Choroid plexus epithelial cell (primary cell): ENCODE results near the gene BOLA2.
"Not testable (repeated sequence)": the region's sequence is repeated elsewhere in the genome, so short reads cannot be mapped to it uniquely, and the experiment has no call there.

Experiments
- DNase-seq: peaks from one replicate; pipeline ENCODE4 v3.0.0-alpha.2; 2010; ENCODE audit warnings: low read depth
- H3K4me3 ChIP-seq: 2 replicates; pipeline ENCODE4 v1.5.1; 2011; ENCODE audit warnings: low read depth, mild to moderate bottlenecking, control low read depth, low read length, moderate library complexity

BOLA2 gene

DNA sequence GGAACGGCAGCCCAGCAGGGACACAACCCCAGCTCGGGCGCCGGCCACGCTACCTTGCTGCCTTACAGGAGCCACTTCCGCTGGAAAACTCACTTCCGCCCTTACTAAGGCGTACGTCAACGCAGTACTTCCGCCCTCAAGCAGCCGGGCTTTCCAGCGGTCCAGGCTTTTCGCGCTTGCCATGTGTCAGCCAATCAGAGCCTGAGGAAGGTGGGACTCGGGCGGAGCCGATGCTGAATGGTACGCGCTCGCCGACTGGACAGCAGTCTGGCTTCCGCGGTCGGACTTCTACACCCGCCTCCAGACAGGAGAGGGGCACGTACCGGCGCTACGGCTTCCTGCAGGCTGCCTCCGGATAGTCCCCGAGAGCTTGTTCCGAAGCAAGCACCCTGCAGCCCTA lies at the start of gene BOLA2, which contains the start of gene SLX1B:
TSS of gene BOLA2 (minus strand) at position 83 of the 400 bp plus-strand sequence. CDS start 98 bp downstream, outside the sequence.
TSS of gene SLX1B (plus strand) at position 265 of the 400 bp plus-strand sequence.
- not testable (repeated sequence) for H3K4me3 ChIP-seq, DNase-seq

DNA sequence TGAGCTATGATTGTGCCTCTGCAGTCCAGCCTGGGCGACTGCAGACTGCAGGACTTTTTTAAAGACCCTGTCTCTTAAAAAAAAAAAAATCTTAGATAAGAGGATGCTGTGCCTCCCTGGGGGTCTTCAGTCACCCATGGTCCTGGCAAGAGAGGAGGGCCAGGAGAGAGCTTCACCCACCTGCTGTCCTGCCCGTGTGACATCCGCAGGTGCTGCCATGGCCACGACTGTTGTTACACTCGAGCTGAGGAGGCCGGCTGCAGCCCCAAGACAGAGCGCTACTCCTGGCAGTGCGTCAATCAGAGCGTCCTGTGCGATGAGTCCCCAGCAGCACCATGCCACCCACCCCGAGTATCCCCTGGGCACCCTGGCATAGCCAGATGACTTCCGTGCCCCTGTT lies 28.1 kb upstream of the BOLA2 start:
- DNase-seq, H3K4me3 ChIP-seq: not testable (repeated sequence)

DNA sequence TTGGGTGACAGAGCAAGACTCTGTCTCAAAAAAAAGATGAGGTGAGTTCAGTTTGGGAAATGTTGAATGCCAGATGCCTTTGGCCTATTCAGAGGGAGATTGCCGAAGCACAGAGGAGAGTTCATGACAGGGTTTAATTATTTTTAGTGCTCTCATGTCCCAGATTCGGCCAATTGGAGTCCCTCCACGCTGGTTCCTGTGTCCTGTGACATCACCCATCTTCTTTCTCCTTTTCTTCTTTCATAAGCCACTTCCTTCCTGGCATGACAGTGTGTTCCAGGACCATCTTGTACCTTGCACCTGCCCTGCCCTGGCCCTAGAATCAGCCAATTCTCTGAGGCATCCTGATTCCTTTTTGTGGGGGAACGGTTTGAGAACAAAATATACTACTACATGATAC lies 17.9 kb upstream of the BOLA2 start:
- not testable (repeated sequence) for H3K4me3 ChIP-seq, DNase-seq

DNA sequence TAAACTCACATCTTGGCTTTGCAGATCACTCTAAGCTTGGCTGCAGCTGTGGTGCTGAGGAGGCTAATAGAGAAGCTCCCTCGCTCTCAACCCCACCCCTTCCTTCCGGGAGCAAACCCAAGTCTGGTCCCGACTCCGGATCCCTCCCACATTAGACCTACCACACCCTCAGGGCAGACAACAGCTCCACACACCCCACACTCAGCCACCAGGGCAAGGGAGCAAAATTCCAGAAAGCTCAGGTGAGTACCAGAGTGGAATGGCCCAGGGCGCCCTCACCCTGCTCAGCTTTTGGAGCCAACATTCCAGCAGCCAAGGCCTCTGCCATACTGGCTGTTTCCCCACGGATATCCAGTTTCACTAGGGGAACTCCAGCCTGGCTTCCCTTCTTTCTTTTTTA lies 15.5 kb upstream of the BOLA2 start:
- not testable (repeated sequence) for H3K4me3 ChIP-seq, DNase-seq

DNA sequence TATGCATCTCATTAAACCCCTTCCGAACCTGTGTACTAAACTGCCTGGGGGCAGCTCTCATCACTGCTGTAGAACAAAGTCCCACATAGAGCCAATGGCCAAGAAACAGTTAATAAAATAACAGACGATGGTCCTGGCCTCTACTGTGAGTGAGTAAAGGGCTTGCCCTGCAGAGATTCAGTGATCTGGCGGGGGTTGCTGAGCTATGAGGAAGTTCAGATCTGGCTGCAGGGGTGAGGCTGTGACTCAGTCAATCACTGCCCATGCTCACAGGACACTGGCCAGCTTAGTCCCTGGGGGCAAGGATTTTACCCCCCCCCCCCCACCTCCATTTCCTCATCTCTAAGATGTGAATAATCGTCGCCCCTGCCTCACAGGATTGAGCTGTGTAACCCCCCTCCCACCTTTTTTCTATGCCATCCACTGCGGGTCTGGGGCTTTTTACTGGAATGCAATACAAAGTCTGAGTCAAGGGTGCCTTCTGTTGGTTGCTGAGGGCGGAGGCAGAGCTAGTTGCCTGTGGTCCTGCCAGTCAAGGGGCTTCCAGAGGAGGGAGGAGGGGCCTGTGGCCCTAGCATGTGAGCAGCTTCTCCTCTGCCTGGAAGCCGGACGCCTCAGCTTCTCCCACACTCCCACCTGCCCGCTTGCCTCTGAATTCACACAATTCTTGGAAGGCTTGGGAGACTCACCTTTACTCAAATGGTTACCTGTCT lies 13.7 kb upstream of the BOLA2 start:
- not testable (repeated sequence) for DNase-seq, H3K4me3 ChIP-seq

DNA sequence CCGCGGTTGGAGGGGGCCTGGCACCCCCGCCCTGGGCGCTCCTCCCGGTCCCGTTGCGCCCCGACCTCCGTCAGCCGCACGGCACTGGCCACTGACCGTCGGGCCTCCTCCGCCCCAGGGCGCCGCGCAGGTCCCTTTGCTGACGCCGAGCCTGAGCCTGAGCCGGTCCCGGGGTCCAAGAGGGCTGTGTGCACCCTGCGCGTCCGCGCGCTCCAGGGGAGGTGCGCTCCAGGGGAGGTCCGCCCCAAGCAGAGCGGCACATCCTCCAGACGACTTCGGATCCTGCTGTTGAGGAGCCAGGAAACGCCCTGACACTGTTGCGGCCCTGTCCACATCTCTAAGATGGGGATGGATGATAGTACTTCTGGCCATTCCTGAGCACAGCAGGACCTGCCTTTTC lies 12.8 kb upstream of the BOLA2 start:
- DNase-seq, H3K4me3 ChIP-seq: not testable (repeated sequence)

DNA sequence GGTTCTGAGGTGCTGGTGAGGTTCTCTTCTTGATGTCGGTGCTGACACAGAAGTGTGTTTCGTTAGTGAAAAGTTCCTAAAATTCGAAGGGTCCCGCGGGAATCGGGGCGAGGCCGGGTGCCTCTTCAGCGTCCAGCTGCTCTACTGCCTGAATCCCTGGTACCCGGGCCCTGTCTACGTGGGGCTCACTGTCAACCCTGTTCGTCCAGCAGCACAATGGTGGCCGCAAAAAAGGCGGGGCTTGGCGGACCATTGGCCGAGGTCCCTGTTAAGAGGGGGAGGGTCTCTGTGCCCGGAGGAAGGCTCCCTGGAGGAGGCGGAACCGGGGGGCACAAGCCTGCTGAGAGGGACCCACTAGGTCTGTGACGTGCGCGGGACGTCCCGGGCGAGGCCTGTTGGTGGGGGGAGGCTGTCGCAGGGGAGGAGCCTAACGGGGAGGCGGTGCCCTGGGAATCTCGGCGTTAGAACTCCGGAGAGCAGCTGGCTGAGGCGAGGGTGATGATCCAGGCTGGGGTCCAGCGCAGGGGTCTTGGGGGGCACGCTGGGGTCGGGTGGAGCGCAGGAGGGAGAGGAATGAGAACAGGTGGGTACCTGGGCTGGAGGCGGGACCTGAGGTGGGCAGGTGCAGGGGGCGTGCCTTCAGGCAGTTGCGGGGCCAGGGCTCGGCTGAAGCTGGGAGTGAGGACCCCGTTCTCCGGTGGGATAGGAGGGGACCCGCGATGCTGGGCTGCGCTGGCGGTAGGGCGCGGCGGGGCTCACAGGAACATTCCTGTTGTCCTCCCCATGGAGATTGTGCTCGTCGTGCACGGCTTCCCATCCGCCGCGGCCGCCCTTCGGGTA lies 12.1 kb upstream of the BOLA2 start:
- not testable (repeated sequence) for DNase-seq, H3K4me3 ChIP-seq

DNA sequence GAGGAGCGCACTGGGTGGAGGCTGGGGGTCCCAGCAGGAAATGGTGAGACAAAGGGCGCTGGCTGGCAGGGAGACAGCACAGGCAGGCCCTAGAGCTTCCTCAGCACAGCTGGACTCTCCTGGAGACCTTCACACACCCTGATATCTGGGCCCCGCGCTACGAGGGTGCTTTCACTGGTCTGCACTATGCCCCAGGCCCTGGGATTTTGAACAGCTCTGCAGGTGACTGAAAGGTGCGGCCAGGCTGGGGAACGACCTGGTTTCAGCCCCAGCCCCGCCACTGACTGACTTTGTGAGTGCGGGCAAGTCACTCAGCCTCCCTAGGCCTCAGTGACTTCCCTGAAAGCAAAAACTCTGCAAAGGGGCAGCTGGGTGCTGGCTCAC lies 6.5 kb upstream of the BOLA2 start:
- DNase-seq, H3K4me3 ChIP-seq: not testable (repeated sequence)

DNA sequence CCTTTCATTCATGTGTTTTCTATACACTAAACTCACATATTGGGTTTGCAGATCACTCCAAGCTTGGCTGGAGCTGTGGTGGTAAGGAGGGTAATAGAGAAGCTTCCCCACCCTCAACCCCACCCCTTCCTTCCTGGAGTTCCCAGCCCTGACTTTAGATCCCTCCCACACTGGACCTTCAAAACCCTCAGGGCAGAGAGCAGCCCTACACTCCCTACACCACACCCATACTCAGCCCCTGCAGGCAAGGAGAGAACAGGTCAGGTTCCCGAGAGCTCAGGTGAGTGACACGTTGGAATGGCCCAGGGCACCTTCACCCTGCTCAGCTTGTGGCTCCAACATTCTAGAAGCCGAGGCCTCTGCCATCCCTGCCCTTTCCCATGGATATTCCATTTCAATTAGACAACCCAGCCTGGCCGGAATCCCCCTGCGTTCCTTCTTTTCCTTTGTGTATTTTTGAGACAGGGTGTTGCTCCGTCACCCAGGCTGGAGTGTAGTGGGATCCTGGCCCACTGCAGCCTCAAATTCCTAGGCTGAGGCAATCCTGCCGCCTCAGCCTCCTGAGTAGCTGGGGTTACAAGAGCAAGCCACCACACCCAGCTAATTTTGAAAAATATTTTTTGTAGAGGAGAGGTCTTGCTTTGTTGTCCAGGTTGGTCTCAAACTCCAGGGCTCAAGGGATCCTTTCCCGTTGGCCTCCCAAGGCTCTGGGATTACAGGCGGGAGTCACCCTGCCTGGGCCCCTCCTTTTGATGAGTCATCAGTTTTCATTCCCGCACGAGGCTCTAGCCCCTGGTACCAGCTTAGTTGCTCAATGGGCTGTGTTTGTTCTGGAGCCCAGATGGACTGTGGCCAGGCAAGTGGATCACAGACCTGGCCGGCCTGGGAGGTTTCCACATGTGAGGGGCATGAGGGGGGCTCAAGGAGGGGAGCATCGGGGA lies 5.8 kb upstream of the BOLA2 start, which contains the start of gene SULT1A4:
TSS of gene SULT1A4 (plus strand) at position 208 of the 941 bp plus-strand sequence. CDS start 1,473 bp downstream, outside the sequence.
- DNase-seq, H3K4me3 ChIP-seq: not testable (repeated sequence)

DNA sequence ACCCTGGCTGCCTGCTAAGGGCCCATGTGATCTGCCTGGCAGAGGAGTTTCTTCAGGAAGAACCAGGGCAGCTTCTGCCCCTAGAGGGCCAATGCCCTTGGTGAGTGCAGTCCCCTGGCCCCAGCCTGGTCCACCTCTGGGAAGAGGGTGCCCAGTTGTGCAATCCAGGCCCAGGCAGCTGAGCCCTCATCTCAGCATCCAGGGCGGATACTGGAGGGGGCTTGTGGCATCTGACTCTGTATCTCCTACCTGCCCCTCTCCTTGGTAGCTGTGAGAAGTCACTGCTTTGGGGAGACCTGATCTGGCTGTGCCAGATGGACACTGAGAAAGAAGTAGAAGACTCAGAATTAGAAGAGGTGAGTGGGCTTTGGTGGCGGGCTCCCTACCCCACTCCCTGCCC lies 3.5 kb upstream of the BOLA2 start:
- DNase-seq, H3K4me3 ChIP-seq: not testable (repeated sequence)

DNA sequence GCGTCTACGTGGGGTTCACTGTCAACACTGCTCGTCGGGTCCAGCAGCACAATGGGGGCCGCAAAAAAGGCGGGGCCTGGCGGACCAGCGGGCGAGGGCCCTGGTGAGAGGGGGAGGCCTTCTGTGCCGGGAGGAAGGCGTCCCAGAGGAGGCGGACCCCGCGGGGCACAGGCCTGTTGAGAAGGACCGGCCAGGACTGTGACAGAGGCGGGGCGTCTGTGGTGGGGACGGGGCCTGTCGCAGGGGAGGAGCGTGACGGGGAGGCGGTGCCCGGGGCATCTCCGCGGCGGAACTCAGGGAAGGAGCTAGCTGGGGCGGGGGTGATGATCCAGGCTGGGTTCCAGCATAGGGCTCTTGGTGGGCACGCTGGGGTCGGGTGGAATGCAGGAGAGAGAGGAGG lies 677 bp upstream of the BOLA2 start:
- DNase-seq, H3K4me3 ChIP-seq: not testable (repeated sequence)

DNA sequence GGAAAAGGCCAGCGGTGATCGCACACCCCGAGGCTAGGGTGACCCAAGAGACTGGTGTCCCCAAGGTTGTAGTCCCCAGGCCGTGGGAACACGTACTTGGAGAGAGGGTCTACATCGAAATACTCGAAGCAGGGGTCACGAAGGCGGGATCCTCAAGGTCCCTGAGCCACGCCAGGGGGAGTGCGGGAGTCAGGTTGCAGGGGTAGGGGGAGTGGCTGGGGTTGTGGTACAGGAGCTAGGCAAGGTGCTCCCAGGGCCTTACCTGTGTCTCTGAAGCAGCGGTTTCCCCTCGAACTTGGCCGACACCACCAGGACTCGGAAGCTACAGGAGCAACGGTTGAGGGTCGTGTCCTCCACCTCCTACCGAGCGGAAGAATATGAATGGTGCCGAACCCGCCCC lies 397 bp downstream of the BOLA2 start:
- DNase-seq, H3K4me3 ChIP-seq: not testable (repeated sequence)

DNA sequence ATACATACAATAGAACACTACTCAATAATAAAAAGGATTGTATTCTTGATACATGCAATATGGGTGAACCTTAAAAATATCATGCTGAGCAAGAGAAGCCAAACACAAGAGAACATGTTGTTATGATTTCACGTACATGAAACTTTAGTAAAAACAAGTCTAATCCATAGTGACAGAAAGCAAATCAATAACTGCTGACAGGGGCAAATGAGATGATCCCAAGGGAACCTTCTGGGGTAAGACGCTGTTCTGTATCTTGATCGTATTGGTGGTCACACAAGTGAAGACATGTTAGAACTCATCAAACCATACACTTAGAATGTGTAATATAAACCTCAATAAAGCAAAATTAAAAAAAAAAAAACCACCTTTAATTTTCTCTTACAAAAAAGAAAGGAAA lies 28.8 kb downstream of the BOLA2 start:
- DNase-seq, H3K4me3 ChIP-seq: not testable (repeated sequence)

DNA sequence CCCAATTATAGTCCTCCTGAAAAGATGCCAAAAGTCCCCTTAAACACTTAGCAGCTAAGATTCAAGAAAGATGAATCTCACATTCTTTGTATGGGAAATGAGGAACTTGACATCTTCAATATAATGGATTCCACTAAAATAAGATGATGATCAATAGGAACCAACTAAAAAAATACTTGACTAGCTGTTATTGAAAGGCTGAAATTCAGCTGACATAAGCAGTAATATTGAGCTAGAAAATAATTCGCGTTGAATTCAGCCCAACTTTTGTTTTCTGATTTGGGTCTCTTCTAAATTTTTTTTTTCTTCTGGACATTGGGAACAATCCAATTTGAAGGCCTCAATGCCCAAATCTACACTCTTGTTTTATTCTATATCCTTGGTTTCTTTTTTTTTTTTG lies 30.6 kb downstream of the BOLA2 start:
- DNase-seq: not testable (repeated sequence)

DNA sequence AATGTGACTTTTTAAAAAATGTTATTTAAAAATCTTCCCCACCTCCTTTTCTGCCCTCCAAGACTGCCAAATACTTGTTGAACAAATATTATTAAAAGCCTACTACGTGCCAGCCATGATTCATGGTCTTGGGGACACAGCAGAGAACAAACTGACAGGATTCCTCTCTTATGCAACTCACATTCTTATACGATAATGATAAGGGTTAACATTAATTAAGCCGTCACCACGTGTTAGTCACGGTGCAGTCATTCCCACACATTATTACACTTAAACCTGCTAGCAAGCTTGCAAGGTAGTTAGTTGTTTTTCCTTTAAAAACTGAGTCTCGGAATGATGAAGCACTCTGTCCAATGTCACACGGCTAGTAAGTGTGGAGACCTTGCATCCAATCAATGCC lies 48.9 kb downstream of the BOLA2 start:
- DNase-seq: peak; percentile 28
- H3K4me3 ChIP-seq: not testable (repeated sequence)

More for the DNA sequence above, 30.6 kb downstream of the BOLA2 start:
- not testable (repeated sequence) for H3K4me3 ChIP-seq
